ENCODE measurements around the gene N4BP3. TPM values are rescaled to one million over a fixed set of nuclear protein-coding genes. Genes with fewer than 3 reads are reported as not detected.

N4BP3 gene
- total RNA-seq, 3 donors from 2014 or later: 0.32 to 9.8 (median 4.9) TPM

GRCh38 chr5:178153530-178154340 lies 40.4 kb downstream of the N4BP3 start, which contains the start of gene NHP2:
TSS of gene NHP2 (minus strand) at chr5:178153885. CDS start at chr5:178153817, 68 bp downstream.
- H3K4me1 ChIP-seq: peaks cover 0 to 5% of the 10 kb centered on the region in 2 donors
- no peaks in the 10 kb centered on the region for H3K9me3 ChIP-seq
- H3K27me3 ChIP-seq: no peaks in the 10 kb centered on the region
- peaks cover 2% of the 10 kb centered on the region for H3K36me3 ChIP-seq
- intact Hi-C loops (cut with DNase I; ENCODE audit: low total_unique reads): loop anchor here (5.0 kb wide), 1 partner anchor 864 kb away; no protein-coding TSS in a partner anchor
- H3K4me3 ChIP-seq: peak within 1 kb of the TSS; percentile 83 to 95 (median 83)
- peak within 1 kb of the TSS; percentile 74 to 86 for H3K27ac ChIP-seq
- DNase-seq (ENCODE audit: low spot score in 2 of 2): peak; percentile 98
- TF ChIP-seq POLR2A (IDR thresholded peaks at IDR 0.05) (peak; percentile 20), POLR2AphosphoS5 (IDR thresholded peaks at IDR 0.05) (peak; percentile 78 to 88 (median 81))
- TF ChIP-seq, protein P1, sequence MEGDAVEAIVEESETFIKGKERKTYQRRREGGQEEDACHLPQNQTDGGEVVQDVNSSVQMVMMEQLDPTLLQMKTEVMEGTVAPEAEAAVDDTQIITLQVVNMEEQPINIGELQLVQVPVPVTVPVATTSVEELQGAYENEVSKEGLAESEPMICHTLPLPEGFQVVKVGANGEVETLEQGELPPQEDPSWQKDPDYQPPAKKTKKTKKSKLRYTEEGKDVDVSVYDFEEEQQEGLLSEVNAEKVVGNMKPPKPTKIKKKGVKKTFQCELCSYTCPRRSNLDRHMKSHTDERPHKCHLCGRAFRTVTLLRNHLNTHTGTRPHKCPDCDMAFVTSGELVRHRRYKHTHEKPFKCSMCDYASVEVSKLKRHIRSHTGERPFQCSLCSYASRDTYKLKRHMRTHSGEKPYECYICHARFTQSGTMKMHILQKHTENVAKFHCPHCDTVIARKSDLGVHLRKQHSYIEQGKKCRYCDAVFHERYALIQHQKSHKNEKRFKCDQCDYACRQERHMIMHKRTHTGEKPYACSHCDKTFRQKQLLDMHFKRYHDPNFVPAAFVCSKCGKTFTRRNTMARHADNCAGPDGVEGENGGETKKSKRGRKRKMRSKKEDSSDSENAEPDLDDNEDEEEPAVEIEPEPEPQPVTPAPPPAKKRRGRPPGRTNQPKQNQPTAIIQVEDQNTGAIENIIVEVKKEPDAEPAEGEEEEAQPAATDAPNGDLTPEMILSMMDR (IDR thresholded peaks at IDR 0.05): no peak

- no peak overlapping the region for H3K27ac ChIP-seq
- no peak for DNase-seq (ENCODE audit: low spot score in 2 of 2)
- peaks cover 0 to 5% of the 10 kb centered on the region in 2 donors for H3K4me1 ChIP-seq
- no peaks in the 10 kb centered on the region for H3K9me3 ChIP-seq
- intact Hi-C loops (cut with DNase I; ENCODE audit: low total_unique reads): no loop called here
- no peaks in the 10 kb centered on the region for H3K36me3 ChIP-seq
- TF ChIP-seq POLR2A (IDR thresholded peaks at IDR 0.05): no peak
- TF ChIP-seq, protein P1 (IDR thresholded peaks at IDR 0.05): no peak
- TF ChIP-seq POLR2AphosphoS5 (IDR thresholded peaks at IDR 0.05): no peak
- no peaks in the 10 kb centered on the region for H3K27me3 ChIP-seq
- H3K4me3 ChIP-seq: no peak overlapping the region
Observed at GRCh38 chr5:178155065-178155464, 41.7 kb downstream of the N4BP3 start.

DNA sequence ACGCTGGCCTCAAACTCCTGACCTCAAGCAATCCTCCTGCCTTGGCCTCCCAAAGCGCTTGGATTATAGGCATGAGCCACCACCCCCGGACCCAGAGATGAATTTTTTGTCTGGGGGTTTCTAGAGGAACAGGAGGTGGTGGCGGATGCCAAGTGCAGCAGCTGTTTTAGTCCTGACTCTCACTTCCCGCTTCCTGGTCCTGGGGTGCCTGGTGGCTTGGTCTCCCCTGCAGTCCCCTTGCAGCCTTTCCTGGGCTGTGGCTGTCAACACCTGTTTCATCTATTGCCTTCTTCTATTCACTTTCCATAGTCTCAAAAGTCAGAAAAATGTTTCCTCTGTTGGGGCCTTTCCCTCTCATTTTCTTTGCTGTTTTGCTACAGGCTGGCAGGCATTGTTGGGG lies 46.8 kb downstream of the N4BP3 start:
- no peaks in the 10 kb centered on the region for H3K36me3 ChIP-seq
- intact Hi-C loops (cut with DNase I; ENCODE audit: low total_unique reads): no loop called here
- no peak for DNase-seq (ENCODE audit: low spot score in 2 of 2)
- H3K27me3 ChIP-seq: no peaks in the 10 kb centered on the region
- H3K9me3 ChIP-seq: no peaks in the 10 kb centered on the region
- no peak overlapping the region for H3K4me3 ChIP-seq
- TF ChIP-seq, protein P1 (IDR thresholded peaks at IDR 0.05): no peak
- no peak for TF ChIP-seq POLR2A (IDR thresholded peaks at IDR 0.05)
- no peak for TF ChIP-seq POLR2AphosphoS5 (IDR thresholded peaks at IDR 0.05)
- no peaks in the 10 kb centered on the region for H3K4me1 ChIP-seq
- no peak overlapping the region for H3K27ac ChIP-seq

DNA sequence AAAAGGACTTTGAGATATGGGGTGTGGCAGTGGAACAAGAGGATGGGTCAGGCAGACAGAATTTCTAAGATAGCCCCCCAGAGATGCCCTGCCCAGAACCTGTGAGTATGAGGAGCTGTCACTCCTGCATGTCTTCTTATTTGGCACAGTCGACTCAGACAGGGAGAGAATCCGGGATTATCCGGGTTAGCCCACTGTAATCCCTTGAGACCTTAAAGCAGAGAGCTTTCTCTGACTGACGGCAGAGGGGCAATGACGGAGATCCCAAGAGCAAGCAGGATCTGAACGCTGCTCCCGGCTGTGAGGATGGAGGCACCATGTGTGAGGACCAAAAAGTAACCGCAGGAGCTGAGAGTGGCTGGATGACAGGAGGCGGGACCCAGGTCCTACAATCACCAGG lies 49.1 kb downstream of the N4BP3 start:
- Histone ChIP-seq H3K36me3 (no peaks in the 10 kb centered on the region), H3K4me3 (no peak overlapping the region), H3K9me3 (no peaks in the 10 kb centered on the region), H3K4me1 (no peaks in the 10 kb centered on the region), H3K27ac (no peak overlapping the region), H3K27me3 (no peaks in the 10 kb centered on the region)
- TF ChIP-seq POLR2AphosphoS5 (IDR thresholded peaks at IDR 0.05) (no peak), POLR2A (IDR thresholded peaks at IDR 0.05) (no peak)
- TF ChIP-seq, protein P1 (IDR thresholded peaks at IDR 0.05): no peak
- DNase-seq (ENCODE audit: low spot score in 2 of 2): no peak
- intact Hi-C loops (cut with DNase I; ENCODE audit: low total_unique reads): no loop called here
